HepG2 (cell line): Measurements from ENCODE around the gene LRRTM3.

Experiments
- ARNT2 ChIP-seq: sonication (generic); formaldehyde crosslinking; IDR thresholded peaks from 2 replicates; pipeline ENCODE4 v1.8.0; 2022; ENCODE audit warnings: mild to moderate bottlenecking, low read depth, missing genetic modification reagents, moderate library complexity
- GABPB1 ChIP-seq: IDR thresholded peaks from 2 replicates; pipeline ENCODE4 v1.6.1; 2016; ENCODE audit warnings: mild to moderate bottlenecking, missing genetic modification reagents, moderate library complexity, missing compliant biosample characterization
- POLR2AphosphoS5 ChIP-seq: IDR thresholded peaks from 2 replicates; pipeline ENCODE4 v1.6.1; 2012; ENCODE audit warnings: low read depth, low read length
- SAFB2 ChIP-seq: sonication (generic); formaldehyde crosslinking; IDR thresholded peaks from 2 replicates; pipeline ENCODE4 v1.5.1; 2020; ENCODE audit warnings: missing genetic modification reagents, low read depth, mild to moderate bottlenecking, borderline replicate concordance
- ZNF225 ChIP-seq: sonication (generic); formaldehyde crosslinking; IDR thresholded peaks from 2 replicates; pipeline ENCODE4 v1.4.0; 2020; ENCODE audit warnings: mild to moderate bottlenecking, missing genetic modification reagents

DNA sequence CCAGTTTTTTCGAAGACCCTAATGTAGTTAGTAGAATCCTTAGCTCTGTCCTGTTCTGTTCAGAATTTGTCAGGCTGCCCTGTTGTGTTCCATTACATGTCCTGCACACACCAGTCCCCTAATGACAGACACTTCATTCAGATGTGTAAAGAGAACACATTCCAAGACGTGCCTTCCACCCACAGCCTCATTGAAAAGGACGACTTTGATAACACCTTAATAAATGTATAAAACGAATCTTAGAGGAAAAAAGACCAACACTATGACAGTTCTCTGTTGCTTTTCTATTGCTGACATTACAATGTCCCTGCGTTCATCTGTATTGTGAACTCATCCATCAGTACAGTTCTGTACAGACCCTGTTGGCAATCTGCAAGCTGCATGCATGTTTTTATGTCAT lies 3.5 kb downstream of the LRRTM3 start:
- no peak for TF ChIP-seq ZNF225
- TF ChIP-seq ARNT2 (CRISPR knock-in tag) = no peak
- no peak for TF ChIP-seq SAFB2 (CRISPR knock-in tag)
- no peak for TF ChIP-seq POLR2AphosphoS5
- TF ChIP-seq GABPB1 = no peak
